ENCODE results near the gene TRAPPC3. TPM values are rescaled to one million over a fixed set of nuclear protein-coding genes. Genes with fewer than 3 reads are reported as not detected.
A peak's percentile ranks its signal among the peaks of the same experiment; 100 is the strongest.
"Not testable (repeated sequence)": the region's sequence is repeated elsewhere in the genome, so short reads cannot be mapped to it uniquely, and the experiment has no call there.

The TRAPPC3 gene
- polyA plus RNA-seq, 4 donors = 62.1 to 66.6 (median 66.3) TPM

DNA sequence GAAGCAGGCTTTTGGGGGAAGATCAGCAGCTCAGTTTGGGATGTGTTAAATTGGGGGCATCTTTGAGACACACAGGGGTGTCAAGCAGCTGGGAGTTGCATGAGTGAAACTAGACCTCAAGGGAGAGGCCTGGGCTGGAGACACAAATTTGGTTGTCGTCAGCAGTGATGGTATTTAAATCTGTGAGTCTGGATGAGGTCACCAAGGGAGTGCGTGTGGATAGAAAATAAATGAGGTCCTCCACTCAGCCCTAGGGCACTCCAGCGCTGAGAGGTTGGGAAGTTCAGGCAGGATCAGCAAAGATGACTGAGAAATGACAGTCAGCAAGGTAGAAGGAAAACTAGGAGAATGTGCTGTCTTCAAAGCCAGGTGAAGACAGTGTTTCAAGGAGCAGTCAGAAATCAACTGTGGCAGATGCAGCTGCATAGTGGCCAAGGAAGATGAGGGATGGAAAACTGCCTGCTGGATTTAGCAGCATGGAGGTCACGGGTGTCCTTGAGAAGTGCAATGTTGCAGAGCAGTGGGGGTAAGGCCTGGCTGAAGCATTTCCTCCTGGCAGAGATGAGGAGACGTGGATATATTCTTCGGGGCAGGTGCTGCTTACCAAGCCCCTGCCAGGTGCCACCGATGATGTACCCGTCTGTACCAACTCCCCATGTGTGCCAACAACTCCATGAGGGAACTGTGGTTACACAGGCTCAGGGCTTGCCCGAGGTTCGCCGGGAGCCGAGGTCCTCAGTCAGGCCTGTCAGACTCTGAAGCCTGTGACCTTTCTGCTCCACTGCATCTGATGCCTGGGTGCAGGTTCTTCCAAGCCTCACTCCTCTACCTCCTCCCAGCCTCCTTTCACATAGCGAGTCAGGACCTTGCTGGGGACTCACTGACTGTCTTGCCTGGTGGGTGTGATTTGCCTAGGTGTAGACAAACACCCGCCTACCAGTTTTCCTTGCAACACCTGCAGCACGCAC, 17.9 kb upstream of the TRAPPC3 start:
- no peak for DNase-seq (ENCODE audit: low read depth in 4 of 4, low spot score in 3 of 4)

DNA sequence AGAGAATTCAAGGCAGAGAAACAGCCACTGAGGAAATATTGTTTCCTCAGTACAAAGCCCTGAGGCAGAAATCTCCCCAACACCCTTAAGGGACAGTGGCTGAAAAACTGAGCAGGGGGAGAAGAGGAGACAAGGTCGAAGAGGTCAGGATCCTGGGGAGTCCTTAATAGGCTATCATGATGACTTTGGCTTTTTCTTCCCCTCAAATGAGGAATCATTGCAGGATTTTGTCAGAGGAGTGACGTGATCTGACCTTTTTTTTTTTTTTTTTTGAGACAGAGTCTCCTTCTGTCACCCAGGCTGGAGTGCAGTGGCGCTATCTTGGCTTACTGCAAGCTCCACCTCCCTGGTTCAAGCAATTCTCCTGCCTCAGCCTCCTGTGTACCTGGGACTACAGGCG, 16.9 kb upstream of the TRAPPC3 start:
- DNase-seq (ENCODE audit: low read depth in 4 of 4, low spot score in 3 of 4) = no peak

DNA sequence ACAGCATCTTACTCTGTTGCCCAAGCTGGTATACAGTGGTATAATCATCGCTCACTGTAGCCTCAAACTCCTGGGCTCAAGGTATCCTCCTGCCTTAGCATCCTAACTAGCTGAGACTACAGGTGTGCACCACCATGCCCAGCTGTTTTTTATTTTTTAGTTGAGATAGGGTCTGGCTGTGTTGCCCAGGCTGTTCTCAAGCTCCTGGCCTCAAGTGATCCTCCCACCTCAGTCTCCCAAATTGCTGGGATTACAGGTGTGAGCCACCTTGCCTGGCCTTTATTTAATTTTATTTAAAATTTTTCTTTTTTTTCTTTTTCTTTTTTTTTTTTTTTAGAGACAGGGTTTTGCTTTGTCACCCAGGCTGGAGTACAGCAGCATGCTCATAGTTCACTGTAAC, 15.9 kb upstream of the TRAPPC3 start:
- no peak for DNase-seq (ENCODE audit: low read depth in 4 of 4, low spot score in 3 of 4)

DNA sequence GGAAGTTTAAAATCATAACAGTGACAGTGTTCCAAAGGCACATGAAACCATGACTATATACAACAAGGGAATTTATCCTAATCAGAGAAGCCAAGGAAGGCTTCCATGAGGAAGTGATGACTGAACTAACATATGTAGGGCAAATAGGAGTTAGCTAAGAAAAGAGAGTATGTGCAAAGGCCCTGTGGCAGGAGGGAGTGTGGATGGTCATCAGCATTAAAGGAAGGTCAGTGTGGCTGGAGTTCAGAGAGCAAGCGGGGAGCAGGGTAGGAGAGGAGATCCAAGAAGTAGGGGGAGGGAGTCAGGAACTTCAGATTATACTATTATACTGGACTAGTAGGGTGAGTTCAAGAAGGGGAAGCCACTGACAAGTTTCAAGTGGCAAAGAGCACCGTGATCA, 15.1 kb upstream of the TRAPPC3 start:
- DNase-seq (ENCODE audit: low read depth in 4 of 4, low spot score in 3 of 4) = no peak

DNA sequence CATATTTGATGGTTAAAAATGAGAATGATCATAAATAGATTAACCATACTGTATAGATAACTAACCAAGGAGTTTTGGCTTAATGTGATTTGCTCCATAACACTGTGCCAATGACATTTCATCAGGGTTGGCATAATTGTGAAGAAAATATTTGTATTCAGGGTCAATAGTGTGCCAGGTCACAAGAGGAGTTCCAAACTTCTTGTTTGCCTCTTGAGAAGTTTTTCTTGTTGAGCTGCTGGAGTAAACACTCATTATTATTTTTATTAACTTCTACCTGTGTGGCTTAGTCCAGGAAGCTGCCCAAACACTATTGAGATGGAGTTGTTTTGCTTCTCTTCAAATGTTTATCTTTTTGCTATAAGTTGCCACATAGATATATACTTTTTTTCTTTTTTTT, 14.1 kb upstream of the TRAPPC3 start:
- DNase-seq (ENCODE audit: low read depth in 4 of 4, low spot score in 3 of 4) = no peak

DNA sequence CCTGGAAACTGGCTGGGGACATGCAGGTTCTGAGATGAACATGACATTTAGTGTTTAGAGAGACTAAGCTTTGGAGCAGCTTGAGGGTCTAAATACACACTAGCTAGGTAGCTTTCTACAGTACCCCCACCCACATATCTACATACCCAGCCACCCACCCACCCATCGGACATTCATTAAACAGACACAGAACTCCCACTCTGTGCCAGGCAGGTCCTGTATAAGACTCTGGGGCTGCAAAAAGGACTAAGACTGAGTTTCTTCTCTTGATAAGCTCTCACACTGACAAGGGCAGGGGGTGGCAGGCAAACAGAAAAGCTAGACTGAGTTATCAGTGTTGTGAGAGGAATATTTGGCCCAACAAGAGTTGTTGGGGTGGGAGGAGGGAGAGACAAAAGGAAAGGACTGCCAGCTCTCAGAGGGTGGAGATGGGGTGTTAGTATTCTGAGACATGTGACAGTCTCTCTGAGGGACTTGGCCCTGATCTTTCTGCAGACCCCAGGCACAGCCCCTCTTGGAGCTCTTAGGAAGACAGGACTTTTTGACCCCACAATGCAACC, 13.5 kb upstream of the TRAPPC3 start:
- no peak for DNase-seq (ENCODE audit: low read depth in 4 of 4, low spot score in 3 of 4)

DNA sequence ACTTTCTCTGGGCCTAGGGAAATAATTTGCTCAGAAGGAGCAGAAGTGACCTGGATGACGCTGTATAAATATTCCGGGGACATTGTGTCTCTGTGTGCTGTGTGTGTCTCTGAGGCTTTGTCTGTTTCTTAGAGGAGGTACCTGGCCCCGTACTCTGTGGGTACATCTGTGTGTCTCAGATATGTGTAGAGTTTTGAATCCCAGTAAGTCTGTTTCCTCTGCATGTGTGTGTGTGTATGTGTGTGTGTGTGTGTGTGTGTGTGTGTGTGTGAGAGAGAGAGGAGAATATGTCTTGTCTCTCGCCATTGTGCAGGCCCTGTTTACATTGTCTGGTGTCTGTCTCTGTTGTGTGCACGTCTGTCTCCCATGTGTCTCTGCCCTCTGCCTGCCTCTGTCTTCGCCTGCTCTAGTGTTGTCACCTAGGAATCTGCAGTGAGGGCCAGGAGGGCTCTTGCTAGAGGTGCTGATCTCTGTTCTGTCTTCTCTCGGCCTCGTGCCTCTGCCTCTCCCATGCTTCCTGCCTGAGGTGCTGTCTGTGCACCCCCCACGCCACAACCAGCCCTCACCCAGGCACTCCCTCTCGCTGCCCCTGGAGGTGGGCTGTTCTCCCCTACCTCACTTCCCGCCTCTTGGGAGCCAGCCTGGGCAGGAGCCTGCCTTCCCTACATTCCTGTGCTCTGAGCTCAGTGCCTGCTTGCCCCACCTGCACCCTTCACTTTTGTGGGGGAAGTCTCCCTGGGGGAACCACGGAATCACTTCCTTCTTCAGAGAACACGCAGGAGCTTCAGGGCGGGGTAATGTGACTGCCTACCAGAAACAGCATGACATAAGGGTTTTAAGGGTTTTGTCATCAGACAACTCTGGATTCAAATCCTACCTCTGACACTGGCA, 12.6 kb upstream of the TRAPPC3 start:
- DNase-seq (ENCODE audit: low read depth in 4 of 4, low spot score in 3 of 4) = no peak

DNA sequence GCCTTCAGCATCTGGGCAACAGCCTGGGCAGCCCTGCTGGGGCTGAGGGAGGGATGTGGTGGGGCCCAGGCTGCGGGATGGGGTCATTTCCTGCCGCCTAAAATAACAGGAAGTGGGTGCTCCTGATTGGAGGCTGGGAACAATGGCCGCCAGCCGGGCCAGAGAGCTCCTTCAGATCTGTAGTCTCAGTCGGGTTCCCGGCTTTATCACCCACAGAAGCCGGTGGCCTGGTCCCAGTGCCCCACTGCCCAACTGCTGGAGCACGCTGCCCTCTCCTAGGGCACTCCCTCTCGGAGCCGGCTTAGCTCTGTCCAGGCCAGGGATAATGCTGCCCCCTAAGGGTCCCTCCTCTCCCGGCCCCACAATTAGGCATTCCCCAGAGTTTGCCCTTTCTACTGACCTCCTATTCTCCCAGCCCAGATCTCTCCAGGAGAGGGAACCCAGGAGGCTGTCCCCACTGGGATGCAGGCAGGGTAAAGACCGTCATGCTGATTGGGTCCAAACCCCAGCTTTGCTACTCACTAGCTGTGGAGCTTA, 11.7 kb upstream of the TRAPPC3 start:
- no peak for DNase-seq (ENCODE audit: low read depth in 4 of 4, low spot score in 3 of 4)

DNA sequence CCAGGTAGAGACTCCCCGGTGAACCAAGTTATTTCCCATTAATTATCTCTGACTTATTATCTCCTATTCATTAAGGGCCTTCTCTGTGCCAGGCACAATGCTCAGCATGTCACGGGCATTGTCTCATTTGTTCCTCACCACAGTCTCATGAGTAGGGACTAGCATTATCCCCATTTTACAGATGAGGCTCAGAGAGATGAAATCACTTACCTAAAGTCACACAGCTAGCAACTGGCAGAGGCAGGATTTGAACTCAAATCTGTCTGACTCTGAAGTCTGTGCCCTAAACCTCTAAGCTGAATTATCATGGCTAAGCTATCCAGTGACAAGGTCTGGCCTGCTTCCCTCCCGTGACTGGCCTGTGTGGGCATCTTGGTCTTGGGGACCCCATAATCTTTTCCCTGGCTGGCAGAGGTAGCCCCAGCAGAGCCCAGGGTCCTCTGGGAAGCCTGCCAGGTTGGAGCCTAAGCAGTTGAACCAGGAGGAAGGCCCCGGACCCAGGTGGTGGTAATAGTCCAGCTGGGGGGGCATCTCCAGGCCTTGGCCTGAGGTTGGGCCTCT, 11.2 kb upstream of the TRAPPC3 start:
- DNase-seq (ENCODE audit: low read depth in 4 of 4, low spot score in 3 of 4) = no peak

DNA sequence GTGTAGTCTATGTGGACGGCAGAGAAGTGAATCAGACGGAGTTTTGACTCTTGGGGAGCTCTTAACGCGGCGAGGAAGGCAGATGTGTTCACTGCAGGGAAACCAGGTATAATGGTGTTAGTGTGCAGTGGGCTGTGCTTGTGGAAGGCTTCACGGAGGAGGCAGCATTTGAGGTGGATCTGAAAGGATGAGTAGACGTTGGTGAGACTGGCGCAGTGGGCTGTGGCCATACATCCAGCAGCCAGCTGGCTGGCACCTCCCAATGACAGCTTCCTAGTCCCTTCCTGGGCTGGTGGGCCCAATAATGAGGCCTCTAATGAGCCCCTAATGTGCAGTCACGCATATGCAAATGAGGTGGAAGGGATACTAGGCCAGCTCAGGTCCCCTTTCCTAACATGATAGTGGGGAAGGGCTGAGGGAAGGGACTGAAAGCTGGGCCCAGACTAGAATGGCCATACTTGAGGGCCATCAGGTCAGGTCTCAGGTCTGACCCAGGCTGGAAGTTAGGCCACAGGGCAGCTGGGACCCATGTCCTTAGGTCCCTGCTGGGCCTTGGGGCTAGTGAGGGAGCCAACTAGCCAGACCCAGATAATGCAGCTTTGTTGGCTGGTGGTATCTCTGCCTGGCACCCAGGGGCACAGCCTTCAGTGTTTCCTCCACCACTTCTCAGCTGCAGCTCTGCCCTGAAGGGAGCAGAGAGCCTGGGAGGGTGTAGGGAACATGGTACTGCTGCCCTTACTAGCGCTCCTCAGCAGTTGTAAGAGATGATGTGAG, 10.5 kb upstream of the TRAPPC3 start:
- DNase-seq (ENCODE audit: low read depth in 4 of 4, low spot score in 3 of 4) = no peak

DNA sequence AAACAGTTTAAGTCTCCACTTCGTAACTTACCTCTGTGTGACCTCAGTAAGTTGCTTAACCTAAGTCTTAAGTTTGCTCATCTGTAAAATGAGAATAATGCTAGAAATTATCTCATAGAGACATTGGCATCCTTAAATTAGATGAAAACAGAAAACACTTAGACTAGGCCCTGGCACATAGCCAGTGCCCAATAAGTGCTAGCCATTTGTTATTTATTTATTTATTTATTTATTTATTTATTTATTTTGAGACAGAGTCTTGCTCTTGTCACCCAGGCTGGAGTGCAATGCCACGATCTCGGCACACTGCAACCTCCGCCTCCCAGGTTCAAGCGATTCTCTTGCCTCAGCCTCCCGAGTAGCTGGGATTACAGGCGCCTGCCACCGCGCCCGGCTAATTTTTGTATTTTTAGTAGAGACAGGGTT, 9.6 kb upstream of the TRAPPC3 start:
- DNase-seq (ENCODE audit: low read depth in 4 of 4, low spot score in 3 of 4) = not testable (repeated sequence)

DNA sequence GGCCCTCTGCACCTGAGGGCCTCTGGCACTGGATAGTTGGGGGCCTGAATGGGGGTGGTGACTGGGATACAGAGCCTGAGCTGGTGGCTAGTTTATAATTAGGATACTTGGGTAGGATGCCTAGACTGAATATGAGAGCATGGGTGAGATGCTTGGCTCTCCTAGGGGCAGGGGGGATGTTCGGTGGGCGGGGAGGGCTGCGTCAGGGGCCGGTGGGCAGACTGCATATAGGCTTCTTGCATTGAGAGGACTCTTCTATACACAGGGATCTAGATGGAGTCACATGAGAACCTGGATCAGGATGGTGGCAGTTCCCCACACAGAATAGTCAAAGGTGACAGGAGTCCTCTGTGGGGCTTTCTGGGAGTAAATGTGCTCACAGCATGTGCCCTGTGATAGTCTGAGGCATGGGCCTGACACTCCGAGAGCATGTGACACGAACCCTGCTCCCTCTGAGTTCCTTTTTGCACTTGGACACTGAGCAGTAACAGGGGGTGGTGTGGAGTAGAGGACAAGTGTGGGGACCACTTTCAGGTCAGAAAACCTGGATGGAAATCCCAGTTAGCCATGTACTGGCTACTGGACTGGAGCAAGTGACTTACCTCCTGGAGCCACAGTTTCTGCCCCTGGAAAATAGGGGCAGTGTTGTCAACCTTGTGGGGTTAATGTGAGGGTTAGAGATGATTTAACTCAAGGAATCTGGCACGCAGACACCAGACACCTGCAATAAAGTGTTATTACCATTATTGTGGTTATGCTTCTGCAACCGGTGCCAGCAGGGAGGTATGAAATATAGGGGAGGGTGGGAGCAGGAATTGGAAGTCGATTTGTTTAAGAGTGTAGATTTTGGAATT, 8.9 kb upstream of the TRAPPC3 start:
- DNase-seq (ENCODE audit: low read depth in 4 of 4, low spot score in 3 of 4) = no peak

DNA sequence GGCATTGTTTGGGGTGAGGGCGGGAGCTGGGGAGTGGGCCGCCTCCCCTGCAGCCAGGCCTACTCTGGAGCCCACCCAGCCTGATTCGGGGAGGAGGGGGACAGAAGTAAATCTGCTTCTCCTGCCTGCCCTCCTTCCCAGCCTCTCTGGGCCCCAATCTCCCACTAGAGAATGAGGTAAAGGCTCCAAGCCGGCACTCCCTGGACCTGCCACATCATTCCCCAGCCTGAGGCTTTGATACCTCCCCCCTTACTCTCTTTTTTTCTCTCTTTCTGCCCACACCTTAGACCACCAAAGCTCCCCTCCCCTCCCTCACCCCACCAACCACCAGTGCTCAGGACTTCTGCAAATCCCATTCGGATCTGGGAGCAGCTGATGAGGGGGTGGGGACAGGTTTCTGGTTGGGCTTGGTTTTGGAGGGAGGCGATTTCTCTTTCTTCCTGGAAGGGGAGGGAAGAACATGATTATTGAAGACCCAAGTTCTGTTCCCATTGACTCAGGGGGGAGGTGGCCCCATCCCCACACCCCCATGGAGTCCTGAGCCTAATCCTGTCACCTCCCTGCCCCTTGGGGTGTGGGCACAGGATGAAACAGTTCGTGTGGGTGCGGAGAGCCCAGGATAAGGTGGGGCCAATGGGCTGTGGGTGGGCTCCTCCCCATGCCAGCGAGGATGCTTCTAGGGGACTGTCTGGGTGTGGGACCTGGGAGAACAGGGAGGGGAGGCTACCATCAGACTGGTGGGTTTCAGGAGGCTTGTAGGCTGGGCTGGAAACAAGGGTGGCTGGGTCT, 8.0 kb upstream of the TRAPPC3 start:
- DNase-seq (ENCODE audit: low read depth in 4 of 4, low spot score in 3 of 4) = no peak

DNA sequence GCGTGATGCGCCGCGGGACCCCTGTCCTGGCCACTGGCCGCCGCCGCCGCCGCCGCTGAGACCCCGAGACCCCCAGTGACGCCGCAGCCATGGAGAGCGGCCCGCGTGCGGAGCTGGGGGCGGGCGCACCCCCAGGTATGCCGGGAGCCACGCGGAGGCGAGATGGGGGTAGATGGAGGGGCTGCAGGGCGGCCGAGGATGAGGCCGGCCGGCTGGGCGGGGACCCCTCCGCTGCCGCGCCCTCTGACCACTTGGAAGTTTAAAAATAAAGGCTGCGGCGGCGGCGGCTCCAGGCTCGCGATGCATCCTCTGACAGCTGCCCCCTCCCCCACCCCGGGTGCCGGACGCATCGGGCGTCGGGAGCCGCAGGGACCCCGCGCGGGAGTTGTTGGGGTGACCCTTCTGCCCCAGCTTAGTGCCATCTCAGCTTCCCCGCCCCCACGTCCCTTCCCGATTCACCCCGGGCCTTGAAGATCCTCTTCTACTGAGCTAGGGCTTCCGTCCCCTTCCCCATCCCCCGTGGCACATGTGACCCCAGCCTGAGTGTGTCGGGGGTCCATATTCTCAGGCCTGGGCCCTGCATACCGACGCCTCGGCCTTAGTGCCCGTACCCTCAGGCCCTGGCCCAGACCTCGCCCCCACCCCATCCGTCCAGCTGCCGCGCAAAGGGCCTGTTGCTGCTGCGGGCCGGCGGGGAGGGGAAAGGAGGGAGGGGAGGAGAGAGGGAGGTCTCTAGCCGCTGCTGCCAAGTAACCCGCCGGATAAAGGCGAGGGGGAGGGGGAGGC, 7.2 kb upstream of the TRAPPC3 start:
- peak in 2 of 4 donors; percentile 63 to 69 for DNase-seq (ENCODE audit: low read depth in 4 of 4, low spot score in 3 of 4)

DNA sequence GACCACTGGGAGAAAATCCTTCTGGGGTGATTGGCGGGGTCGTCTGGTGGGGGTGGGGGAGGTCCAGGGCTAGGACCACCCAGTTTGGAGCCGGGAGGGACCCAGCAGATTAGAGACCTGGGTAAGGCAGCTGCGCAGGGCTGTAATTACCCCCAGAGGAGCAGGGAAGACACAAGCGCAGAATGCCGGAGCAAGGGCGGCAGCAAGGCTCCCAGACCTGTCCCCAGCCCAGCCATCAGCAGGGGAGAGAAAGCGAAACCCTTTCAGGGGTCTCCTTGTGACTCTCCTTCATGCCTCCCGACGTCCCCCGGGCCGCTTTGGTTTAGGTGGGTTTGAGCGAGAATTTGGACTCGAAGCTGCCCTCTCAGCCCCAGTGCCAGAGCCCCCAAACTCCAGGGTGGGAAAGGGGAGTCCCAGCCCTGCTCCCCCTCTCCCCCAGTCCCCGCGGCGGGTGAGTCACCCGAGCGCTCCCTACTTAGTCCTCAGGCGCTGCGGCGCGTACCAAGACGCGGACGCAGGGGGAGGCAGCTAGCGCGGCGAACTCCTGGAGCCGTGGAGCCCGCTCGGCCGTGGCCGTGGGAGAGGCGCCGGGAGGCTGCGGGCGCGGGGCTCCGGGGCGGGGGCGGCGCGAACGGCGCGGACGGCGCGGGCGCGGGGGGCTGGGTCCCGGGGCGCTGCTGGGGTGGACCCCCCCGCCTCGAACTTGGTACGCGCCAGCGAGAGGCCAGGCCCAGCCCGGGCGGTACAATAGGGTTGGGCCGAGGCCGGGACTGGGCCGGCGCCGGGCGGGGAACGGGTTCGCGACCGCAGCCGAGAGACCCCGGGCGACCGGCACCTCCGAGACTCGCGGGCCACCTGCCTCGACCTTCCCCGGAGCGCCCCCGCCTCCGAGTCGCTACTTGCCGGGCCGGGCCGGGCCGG, 6.4 kb upstream of the TRAPPC3 start, which contains the start of gene MAP7D1:
MAP7D1 (plus strand) TSS at position 753 of the 921 bp plus-strand sequence. CDS start 258 bp downstream, outside the sequence.
- peak in 2 of 4 donors; percentile 67 to 70 for DNase-seq (ENCODE audit: low read depth in 4 of 4, low spot score in 3 of 4)
